GM12878 (cell line): Measurements from ENCODE around the gene CORO2B. TPM values are rescaled to one million over a fixed set of nuclear protein-coding genes. Genes with fewer than 3 reads are reported as not detected.

Source experiments
- ATAC-seq: fragments of 200-7000 bp; cut with Tn5 transposase; 3 replicates; pipeline ENCODE4 v1.9.1; 2020; ENCODE audit warnings: mild to moderate bottlenecking, moderate library complexity
- BruUV-seq: library from RNA; stranded (reverse); fragments of 400-500 nt; replicated peaks from 2 replicates; lab custom pipeline; 2021; lab: Mats Ljungman, UMichigan
- CTCF ChIA-PET: fragments of 300-600 bp; sonication (Branson Sonifier 250); formaldehyde crosslinking; extraction: SDS; loops from one replicate; lab custom pipeline; 2021; ENCODE audit warnings: inconsistent platforms; lab: Yijun Ruan, JAX
- POLR2A ChIA-PET: fragments of 350-600 bp; formaldehyde crosslinking; extraction: SDS; loops from one replicate; lab custom pipeline; 2021; ENCODE audit warnings: inconsistent platforms; lab: Charles Lee
- RAD21 ChIA-PET: fragments of 300-600 bp; sonication (Branson Sonifier 250); formaldehyde crosslinking; loops from one replicate; lab custom pipeline; 2023; ENCODE audit warnings: antibody characterized with exemption; ENCODE audit not compliant: unreplicated experiment; lab: Charles Lee
- SMC1A ChIA-PET: fragments of 300-600 bp; sonication (Branson Sonifier 250); formaldehyde crosslinking; loops from one replicate; lab custom pipeline; 2023; ENCODE audit not compliant: unreplicated experiment, uncharacterized antibody; lab: Charles Lee
- DNase-seq: peaks from one replicate; pipeline ENCODE4 v3.0.0-alpha.2; 2011; ENCODE audit warnings: low read depth, low spot score
- FAIRE-seq: peaks from 3 replicates; lab custom pipeline; 2011; peaks lifted over from hg19 to GRCh38; lab: Jason Lieb, UNC
- H2AFZ ChIP-seq: 2 replicates; pipeline ENCODE4 v1.6.0; 2011; ENCODE audit warnings: low read depth, low read length, control low read depth; ENCODE audit not compliant: control insufficient read depth
- H3K27ac ChIP-seq: 2 replicates; pipeline ENCODE4 v1.5.1; 2011; ENCODE audit warnings: control low read depth; ENCODE audit not compliant: control insufficient read depth, insufficient read depth
- H3K27me3 ChIP-seq, 2 experiments: replicated peaks in 1 of 2; 2 replicates each; pipeline versions ENCODE4 v1.6.0 to v1.6.1; 2011; ENCODE audit warnings: low read length in 1 of 2; ENCODE audit not compliant: control insufficient read depth in 2 of 2, insufficient read depth in 2 of 2
- H3K36me3 ChIP-seq, 2 experiments: 2 replicates each; pipeline ENCODE4 v1.5.1; 2011; ENCODE audit warnings: low read length in 1 of 2; ENCODE audit not compliant: control insufficient read depth in 2 of 2, insufficient read depth in 2 of 2
- H3K4me1 ChIP-seq: 2 replicates; pipeline ENCODE4 v1.6.1; 2011; ENCODE audit warnings: mild to moderate bottlenecking, low read length, moderate library complexity, mixed read lengths; ENCODE audit not compliant: control insufficient read depth, insufficient read depth
- H3K4me2 ChIP-seq: 2 replicates; pipeline ENCODE4 v1.6.0; 2011; ENCODE audit warnings: control low read depth; ENCODE audit not compliant: control insufficient read depth, insufficient read depth
- H3K4me3 ChIP-seq: fragments of 200-600 bp; sonication (generic); 2 replicates; pipeline ENCODE4 v1.5.1; 2016
- H3K79me2 ChIP-seq: 2 replicates; pipeline ENCODE4 v1.6.0; 2011; ENCODE audit warnings: low read length; ENCODE audit not compliant: control insufficient read depth, insufficient read depth
- H3K9ac ChIP-seq: 2 replicates; pipeline ENCODE4 v1.8.0; 2011; ENCODE audit warnings: low read length, control low read depth, mixed read lengths; ENCODE audit not compliant: control insufficient read depth, insufficient read depth
- H3K9me3 ChIP-seq: replicated peaks from 3 replicates; pipeline ENCODE4 v1.5.1; 2011; ENCODE audit warnings: mild to moderate bottlenecking, low read length; ENCODE audit not compliant: control insufficient read depth, insufficient read depth
- H4K20me1 ChIP-seq: 2 replicates; pipeline ENCODE4 v1.6.0; 2011; ENCODE audit not compliant: control insufficient read depth, insufficient read depth
- BHLHE40 ChIP-seq, 2 experiments: fragments of 450-650 bp in 1 of 2; IDR thresholded peaks; 2 replicates each; pipeline ENCODE4 v1.6.1; 2011 to 2017; ENCODE audit warnings: low read depth in 2 of 2, borderline replicate concordance in 1 of 2, improper control_type of control experiment in 1 of 2, low read length in 1 of 2, mild to moderate bottlenecking in 1 of 2
- BRCA1 ChIP-seq: IDR thresholded peaks from 2 replicates; pipeline ENCODE4 v1.6.1; 2011; ENCODE audit warnings: low read depth, low read length, improper control_type of control experiment
- CEBPZ ChIP-seq: fragments of 150-350 bp; IDR thresholded peaks from 2 replicates; pipeline ENCODE4 v1.6.1; 2016; ENCODE audit warnings: low read depth, low read length
- CHD2 ChIP-seq: IDR thresholded peaks from 2 replicates; pipeline ENCODE4 v1.6.1; 2011; ENCODE audit warnings: low read depth, low read length, improper control_type of control experiment, borderline replicate concordance
- E4F1 ChIP-seq: fragments of 450-650 bp; IDR thresholded peaks from 2 replicates; pipeline ENCODE4 v1.6.1; 2018; ENCODE audit warnings: borderline replicate concordance, mild to moderate bottlenecking; ENCODE audit not compliant: partially characterized antibody
- FOXK2 ChIP-seq: fragments of 450-650 bp; IDR thresholded peaks from 2 replicates; pipeline ENCODE4 v1.6.1; 2017; ENCODE audit warnings: mild to moderate bottlenecking, moderate library complexity
- MEF2A ChIP-seq: IDR thresholded peaks from 2 replicates; pipeline ENCODE4 v1.6.1; 2011; ENCODE audit warnings: low read depth, mild to moderate bottlenecking, low read length, moderate library complexity; ENCODE audit not compliant: insufficient read depth
- MYB ChIP-seq: fragments of 150-350 bp; IDR thresholded peaks from 2 replicates; pipeline ENCODE4 v1.6.1; 2014; ENCODE audit warnings: mild to moderate bottlenecking, low read depth, low read length, borderline replicate concordance
- NFXL1 ChIP-seq: fragments of 450-650 bp; IDR thresholded peaks from 2 replicates; pipeline ENCODE4 v1.6.1; 2017; ENCODE audit warnings: antibody characterized with exemption, mild to moderate bottlenecking, borderline replicate concordance
- POLR2AphosphoS5 ChIP-seq: IDR thresholded peaks from 2 replicates; pipeline ENCODE4 v1.6.1; 2011; ENCODE audit warnings: mild to moderate bottlenecking, low read length, inconsistent platforms
- RUNX3 ChIP-seq: IDR thresholded peaks from 2 replicates; pipeline ENCODE4 v1.6.1; 2012; ENCODE audit warnings: low read length, inconsistent platforms
- SIX5 ChIP-seq: IDR thresholded peaks from 2 replicates; pipeline ENCODE4 v1.6.1; 2011; ENCODE audit warnings: mild to moderate bottlenecking, low read depth, low read length, moderate library complexity; ENCODE audit not compliant: severe bottlenecking
- SPI1 ChIP-seq: IDR thresholded peaks from 2 replicates; pipeline ENCODE4 v1.6.1; 2011; ENCODE audit warnings: low read depth, mild to moderate bottlenecking, low read length, moderate library complexity, borderline replicate concordance; ENCODE audit not compliant: insufficient read depth
- SUPT20H ChIP-seq: IDR thresholded peaks from 2 replicates; pipeline ENCODE4 v1.6.1; 2011; ENCODE audit warnings: low read depth, mild to moderate bottlenecking, low read length, moderate library complexity, borderline replicate concordance; ENCODE audit not compliant: control insufficient read depth
- USF2 ChIP-seq: IDR thresholded peaks from 2 replicates; pipeline ENCODE4 v1.6.1; 2011; ENCODE audit warnings: low read depth, low read length, improper control_type of control experiment, borderline replicate concordance
- YBX1 ChIP-seq: fragments of 450-650 bp; IDR thresholded peaks from 2 replicates; pipeline ENCODE4 v1.6.1; 2016; ENCODE audit warnings: antibody characterized with exemption
- ZZZ3 ChIP-seq: IDR thresholded peaks from 2 replicates; pipeline ENCODE4 v1.6.1; 2011; ENCODE audit warnings: low read depth; ENCODE audit not compliant: control insufficient read depth, insufficient read length
- WGBS: methylation state at CpG from one replicate; pipeline ENCODE4 v1.1.6; 2016; ENCODE audit warnings: low lambda C conversion rate; ENCODE audit not compliant: insufficient replicate concordance, insufficient coverage; ENCODE audit errors: missing lambda C conversion rate; 5-methylcytosine and 5-hydroxymethylcytosine counted together
- in situ Hi-C: fragments of 300-500 bp; cut with MboI; formaldehyde crosslinking; loops from 9 replicates; pipeline ENCODE4 v1.14.3; 2018; ENCODE audit warnings: mixed read lengths
- intact Hi-C: fragments of 100-400 bp; cut with micrococcal nuclease; formaldehyde crosslinking; loops from one replicate; pipeline ENCODE4 v1.14.2; 2022; ENCODE audit not compliant: unreplicated experiment
- polyA plus RNA-seq, 11 experiments: library from polyadenylated mRNA; depleted of rRNA in 4 of 11; unstranded in 6 of 11; stranded (reverse) in 5 of 11; fragments of >200 nt; fragmentation: Nextera tagmentation in 4 of 11; fragmentation: Illumina TruSeq in 1 of 11; extraction: Ambion mirVana in 4 of 11; extraction: Trizol in 1 of 11; gene quantifications; 1 replicate in 1 of 11; 2 replicates in 10 of 11; pipeline versions ENCODE4 v1.2.1 to v1.2.3, GENCODE V29; 2011 to 2016; ENCODE audit warnings: inconsistent platforms in 2 of 11, missing spikeins in 2 of 11, low read depth in 1 of 11
- total RNA-seq, 4 experiments: library from RNA; depleted of rRNA in 3 of 4; stranded (reverse); fragments of >200 nt in 3 of 4; fragmentation: Illumina TruSeq in 1 of 4; extraction: Trizol in 1 of 4; gene quantifications; 2 replicates each; pipeline versions ENCODE4 v1.2.1 to v1.2.3, GENCODE V29; 2013 to 2021

CORO2B gene
- total and polyA plus RNA-seq, 10 of the 15 experiments (the other 5 are each of a cell fraction or from before 2014, with no cell fraction given): 0.05 to 0.73 (median 0.13) TPM; not detected in 4

- Histone ChIP-seq H3K4me1 (no peaks in the 10 kb centered on the region), H4K20me1 (no peaks in the 10 kb centered on the region), H3K4me3 (no peak overlapping the region), H3K9ac (no peak overlapping the region), H3K79me2 (no peaks in the 10 kb centered on the region), H3K27ac (no peak overlapping the region), H3K36me3 (no peaks in the 10 kb centered on the region), H3K27me3 (peaks cover 2 to 10% of the 10 kb centered on the region in 2 experiments), H3K9me3 (no peaks in the 10 kb centered on the region), H3K4me2 (no peak overlapping the region), H2AFZ (no peak overlapping the region)
- POLR2A ChIA-PET: no interaction called here
- in situ Hi-C loops: no loop called here
- SMC1A ChIA-PET: no interaction called here
- 16% methylated on average over 10 of the region's 10 CpGs for WGBS
- no peak for ATAC-seq
- CTCF ChIA-PET: no interaction called here
- intact Hi-C loops: no loop called here
- RAD21 ChIA-PET: no interaction called here
- no peak for FAIRE-seq
- DNase-seq: no peak
- BruUV-seq: no TSS peak
- TF ChIP-seq RUNX3 (no peak), SIX5 (no peak), ZZZ3 (no peak), MEF2A (no peak), YBX1 (no peak), CEBPZ (no peak), MYB (no peak), E4F1 (no peak), USF2 (no peak), CHD2 (no peak), SPI1 (no peak), NFXL1 (no peak), BRCA1 (no peak), BHLHE40 (IDR thresholded peaks at IDR 0.05; ENCODE audit: borderline replicate concordance in 1 of 2, low read depth in 2 of 2, low read length in 1 of 2) (no peak), SUPT20H (no peak), POLR2AphosphoS5 (no peak), FOXK2 (no peak)
Measured at GRCh38 chr15:68633231-68634121, 54.7 kb downstream of the CORO2B start.
